WI38 (cell line): ENCODE data around the gene OR51B5.

Source experiments
- H3K4me3 ChIP-seq: 2 replicates; pipeline ENCODE4 v1.5.1; 2011; ENCODE audit warnings: low read depth, mild to moderate bottlenecking, control low read depth, low read length
- TF ChIP-seq, protein P1 (sequence below): IDR thresholded peaks from 2 replicates; pipeline ENCODE4 v1.5.1; 2012; ENCODE audit warnings: low read depth, mild to moderate bottlenecking, control low read depth, low read length

Gene OR51B5, protein sequence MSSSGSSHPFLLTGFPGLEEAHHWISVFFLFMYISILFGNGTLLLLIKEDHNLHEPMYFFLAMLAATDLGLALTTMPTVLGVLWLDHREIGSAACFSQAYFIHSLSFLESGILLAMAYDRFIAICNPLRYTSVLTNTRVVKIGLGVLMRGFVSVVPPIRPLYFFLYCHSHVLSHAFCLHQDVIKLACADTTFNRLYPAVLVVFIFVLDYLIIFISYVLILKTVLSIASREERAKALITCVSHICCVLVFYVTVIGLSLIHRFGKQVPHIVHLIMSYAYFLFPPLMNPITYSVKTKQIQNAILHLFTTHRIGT

DNA sequence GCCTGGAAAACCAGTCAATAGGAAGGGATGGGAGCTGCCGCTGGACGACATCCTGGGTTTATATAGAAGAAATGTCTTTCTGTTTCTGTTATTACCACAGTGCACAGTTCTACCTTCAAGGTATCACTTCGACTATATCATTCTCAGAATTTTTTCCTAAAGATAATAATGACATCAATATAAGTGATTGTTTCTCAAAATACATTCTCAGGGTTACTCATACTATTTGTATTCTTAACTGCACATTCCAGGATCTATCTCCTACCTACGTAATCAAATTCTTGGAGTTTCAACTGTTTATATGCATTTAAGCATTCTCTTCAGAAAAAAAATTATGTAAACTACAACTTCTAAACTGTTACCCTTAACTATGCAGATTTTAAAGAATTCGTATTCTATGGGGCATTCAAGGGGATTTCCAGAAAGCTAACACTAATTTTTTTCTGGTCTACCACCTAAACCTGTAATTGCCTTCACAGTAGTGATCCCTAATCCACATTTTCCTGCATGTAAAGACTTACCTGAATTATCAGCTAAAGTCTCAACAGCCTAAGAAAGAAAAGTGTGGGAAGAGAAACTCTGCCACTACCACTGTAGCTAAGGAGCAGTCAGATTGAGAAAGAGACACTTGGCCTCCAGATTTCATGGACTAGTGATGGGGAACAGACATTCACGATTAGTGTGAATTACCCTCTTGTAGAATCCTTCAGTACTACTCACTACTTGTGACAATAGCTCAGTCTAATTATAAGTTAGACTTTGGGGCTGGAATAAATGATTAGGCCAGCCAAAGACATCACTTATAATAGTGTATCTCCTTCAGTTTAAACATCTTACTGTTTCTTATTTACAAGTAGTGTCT lies at the start of gene OR51B5:
Gene OR51B5 (minus strand): TSS at position 51 of the 862 bp plus-strand sequence. CDS start 0 bp downstream, at position 51.
- peak within 1 kb of the TSS; percentile 48 for H3K4me3 ChIP-seq
- TF ChIP-seq, protein P1, sequence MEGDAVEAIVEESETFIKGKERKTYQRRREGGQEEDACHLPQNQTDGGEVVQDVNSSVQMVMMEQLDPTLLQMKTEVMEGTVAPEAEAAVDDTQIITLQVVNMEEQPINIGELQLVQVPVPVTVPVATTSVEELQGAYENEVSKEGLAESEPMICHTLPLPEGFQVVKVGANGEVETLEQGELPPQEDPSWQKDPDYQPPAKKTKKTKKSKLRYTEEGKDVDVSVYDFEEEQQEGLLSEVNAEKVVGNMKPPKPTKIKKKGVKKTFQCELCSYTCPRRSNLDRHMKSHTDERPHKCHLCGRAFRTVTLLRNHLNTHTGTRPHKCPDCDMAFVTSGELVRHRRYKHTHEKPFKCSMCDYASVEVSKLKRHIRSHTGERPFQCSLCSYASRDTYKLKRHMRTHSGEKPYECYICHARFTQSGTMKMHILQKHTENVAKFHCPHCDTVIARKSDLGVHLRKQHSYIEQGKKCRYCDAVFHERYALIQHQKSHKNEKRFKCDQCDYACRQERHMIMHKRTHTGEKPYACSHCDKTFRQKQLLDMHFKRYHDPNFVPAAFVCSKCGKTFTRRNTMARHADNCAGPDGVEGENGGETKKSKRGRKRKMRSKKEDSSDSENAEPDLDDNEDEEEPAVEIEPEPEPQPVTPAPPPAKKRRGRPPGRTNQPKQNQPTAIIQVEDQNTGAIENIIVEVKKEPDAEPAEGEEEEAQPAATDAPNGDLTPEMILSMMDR: no peak

DNA sequence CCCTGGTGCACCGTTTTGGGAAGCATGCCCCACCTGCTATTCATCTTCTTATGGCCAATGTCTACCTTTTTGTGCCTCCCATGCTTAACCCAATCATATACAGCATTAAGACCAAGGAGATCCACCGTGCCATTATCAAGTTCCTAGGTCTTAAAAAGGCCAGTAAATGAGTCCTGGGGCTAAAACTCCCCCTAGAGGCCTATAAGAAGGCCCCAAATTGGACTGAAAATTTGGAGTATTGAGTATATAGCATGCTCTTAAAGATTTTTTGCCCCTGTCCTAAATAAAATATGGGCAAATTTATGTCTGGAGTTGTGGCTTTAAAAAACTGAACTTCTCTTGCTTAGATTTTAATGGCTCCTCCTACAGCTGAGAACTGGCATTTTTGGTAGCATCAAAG lies 46.9 kb upstream of the OR51B5 start:
- TF ChIP-seq, protein P1: no peak
- H3K4me3 ChIP-seq: no peak overlapping the region

DNA sequence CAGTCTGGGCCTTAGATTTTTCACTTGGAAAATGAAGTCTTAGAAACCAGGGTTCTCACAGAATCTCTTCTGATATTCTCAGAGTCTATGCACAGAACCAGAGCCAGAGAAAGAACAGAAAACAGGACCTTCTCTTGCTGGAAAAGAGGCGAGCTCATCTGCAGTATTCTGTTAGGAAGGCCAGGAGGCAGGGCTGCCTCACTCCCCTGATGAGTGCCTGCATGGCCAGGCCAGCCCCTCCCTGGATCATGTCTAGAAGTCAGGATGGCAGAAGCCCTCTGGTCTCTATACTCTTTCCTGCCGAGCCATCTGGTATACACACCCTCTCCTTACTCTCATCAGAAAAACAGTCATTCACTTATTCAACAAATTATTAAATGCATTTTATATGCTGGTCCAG lies 41.0 kb upstream of the OR51B5 start:
- TF ChIP-seq, protein P1: no peak
- H3K4me3 ChIP-seq: no peak overlapping the region

DNA sequence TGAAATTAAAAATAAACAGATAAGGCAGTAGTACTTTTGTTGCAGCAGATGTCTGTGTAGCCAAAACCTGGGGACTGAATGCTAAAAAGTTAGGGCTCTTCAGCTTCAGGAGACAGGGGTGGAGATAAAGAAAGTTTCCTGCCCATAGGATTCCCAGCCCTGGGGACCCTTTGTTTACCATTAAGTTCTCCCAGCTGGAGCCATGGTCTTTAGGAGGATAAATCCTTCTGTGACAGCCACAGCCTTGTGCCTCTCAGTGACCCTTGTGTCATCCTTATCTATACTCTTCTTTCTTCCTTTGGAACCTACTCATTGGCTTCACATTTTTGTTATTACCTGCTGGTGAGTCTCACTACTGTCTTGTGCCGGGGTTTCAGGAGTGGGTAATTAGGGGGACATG lies 40.3 kb upstream of the OR51B5 start, which contains the start of gene OR51M1:
Gene OR51M1 (plus strand): TSS at position 237 of the 400 bp plus-strand sequence. CDS start 5,587 bp downstream, outside the sequence.
- TF ChIP-seq, protein P1: no peak
- no peak within 1 kb of the TSS for H3K4me3 ChIP-seq

DNA sequence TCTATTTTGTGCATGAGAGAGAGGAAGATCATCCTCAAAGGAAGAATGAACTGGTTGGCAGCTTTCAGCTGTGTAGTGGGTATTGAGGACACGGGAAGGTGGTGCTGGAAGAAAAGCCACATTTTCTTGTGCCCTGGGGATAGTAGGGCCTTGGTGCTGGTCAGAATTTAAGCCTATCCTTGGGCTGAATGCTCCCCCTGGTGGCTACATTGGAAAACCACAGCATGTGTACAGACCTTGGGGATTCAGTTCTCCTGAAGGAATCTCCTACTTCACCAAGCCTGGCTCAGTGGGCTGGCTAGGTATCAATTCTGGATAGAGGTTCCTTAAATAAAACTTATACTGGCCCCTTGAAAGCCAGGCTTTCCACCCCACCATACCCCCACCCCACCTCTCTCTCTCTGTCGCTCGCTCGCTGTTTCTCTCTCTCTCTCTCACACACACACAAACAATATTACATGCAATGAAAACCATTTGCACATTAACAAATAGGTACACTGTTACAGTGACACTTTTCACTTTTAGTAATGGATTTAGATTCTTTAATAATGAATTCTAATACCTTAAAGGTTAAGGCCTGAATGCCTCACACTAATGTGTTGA lies 37.5 kb upstream of the OR51B5 start:
- no peak overlapping the region for H3K4me3 ChIP-seq
- TF ChIP-seq, protein P1: peak; percentile 80

DNA sequence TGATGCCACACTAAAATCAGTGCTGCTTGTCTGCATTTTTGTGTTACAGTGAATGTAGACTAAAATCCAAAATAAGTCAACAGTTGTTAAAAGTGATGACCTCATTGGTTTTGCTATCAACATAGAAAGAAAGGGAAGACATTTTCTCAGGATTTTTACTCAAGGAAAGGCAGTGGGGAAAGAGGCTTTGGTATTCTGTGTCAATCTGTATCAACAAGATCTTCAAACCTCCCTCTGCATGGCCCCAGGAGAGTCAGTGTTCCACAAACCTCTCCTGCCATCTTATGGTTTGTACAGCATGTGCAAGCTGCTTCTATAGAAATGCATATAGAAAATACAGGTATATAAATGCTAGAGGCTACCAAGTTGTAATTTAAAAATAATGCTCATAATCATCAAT lies 26.5 kb upstream of the OR51B5 start:
- TF ChIP-seq, protein P1: peak; percentile 63

More for the DNA sequence above, 26.5 kb upstream of the OR51B5 start:
- H3K4me3 ChIP-seq: no peak overlapping the region
